Ishikawa (cell line): ENCODE data around the gene CNN2.

Experiments
- CEBPB ChIP-seq: IDR thresholded peaks from 2 replicates; pipeline ENCODE4 v1.6.1; 2012
- CREB1 ChIP-seq: IDR thresholded peaks from 2 replicates; pipeline ENCODE4 v1.6.1; 2012; ENCODE audit warnings: low read depth
- EGR1 ChIP-seq: IDR thresholded peaks from 2 replicates; pipeline ENCODE4 v1.6.1; 2012
- EP300 ChIP-seq: IDR thresholded peaks from 2 replicates; pipeline ENCODE4 v1.6.1; 2012; ENCODE audit warnings: borderline replicate concordance
- FOXM1 ChIP-seq: IDR thresholded peaks from 2 replicates; pipeline ENCODE4 v1.6.1; 2012; ENCODE audit warnings: low read depth, borderline replicate concordance
- NFIC ChIP-seq: IDR thresholded peaks from 2 replicates; pipeline ENCODE4 v1.6.1; 2012
- RAD21 ChIP-seq: IDR thresholded peaks from 2 replicates; pipeline ENCODE4 v1.6.1; 2012; ENCODE audit warnings: low read depth
- REST ChIP-seq: IDR thresholded peaks from 2 replicates; pipeline ENCODE4 v1.6.1; 2012; ENCODE audit warnings: low read depth, mild to moderate bottlenecking
- TAF1 ChIP-seq: IDR thresholded peaks from 2 replicates; pipeline ENCODE4 v1.6.1; 2012; ENCODE audit warnings: low read depth, mild to moderate bottlenecking
- TCF12 ChIP-seq: IDR thresholded peaks from 2 replicates; pipeline ENCODE4 v1.6.1; 2012; ENCODE audit warnings: low read depth
- TEAD4 ChIP-seq: IDR thresholded peaks from 2 replicates; pipeline ENCODE4 v1.6.1; 2012
- YY1 ChIP-seq: IDR thresholded peaks from 2 replicates; pipeline ENCODE4 v1.6.1; 2012; ENCODE audit warnings: low read depth
- ZBTB7A ChIP-seq: IDR thresholded peaks from 2 replicates; pipeline ENCODE4 v1.6.1; 2012; ENCODE audit warnings: low read depth
- TF ChIP-seq, protein P1 (sequence below): IDR thresholded peaks from 2 replicates; pipeline ENCODE4 v1.6.1; 2012
- TF ChIP-seq, protein P2 (sequence below): IDR thresholded peaks from 2 replicates; pipeline ENCODE4 v1.6.1; 2012

CNN2 gene

GRCh38 chr19:1047696-1048147, 21.3 kb downstream of the CNN2 start:
- TF ChIP-seq, protein P1, sequence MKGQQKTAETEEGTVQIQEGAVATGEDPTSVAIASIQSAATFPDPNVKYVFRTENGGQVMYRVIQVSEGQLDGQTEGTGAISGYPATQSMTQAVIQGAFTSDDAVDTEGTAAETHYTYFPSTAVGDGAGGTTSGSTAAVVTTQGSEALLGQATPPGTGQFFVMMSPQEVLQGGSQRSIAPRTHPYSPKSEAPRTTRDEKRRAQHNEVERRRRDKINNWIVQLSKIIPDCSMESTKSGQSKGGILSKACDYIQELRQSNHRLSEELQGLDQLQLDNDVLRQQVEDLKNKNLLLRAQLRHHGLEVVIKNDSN, result no peak
- TF ChIP-seq TEAD4, result no peak
- TF ChIP-seq FOXM1, result no peak
- TF ChIP-seq YY1, result no peak
- TF ChIP-seq NFIC, result no peak
- TF ChIP-seq TAF1, result no peak
- no peak for TF ChIP-seq ZBTB7A
- TF ChIP-seq, protein P2, sequence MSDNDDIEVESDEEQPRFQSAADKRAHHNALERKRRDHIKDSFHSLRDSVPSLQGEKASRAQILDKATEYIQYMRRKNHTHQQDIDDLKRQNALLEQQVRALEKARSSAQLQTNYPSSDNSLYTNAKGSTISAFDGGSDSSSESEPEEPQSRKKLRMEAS, result no peak
- TF ChIP-seq CREB1, result no peak
- no peak for TF ChIP-seq EP300
- TF ChIP-seq RAD21, result no peak
- TF ChIP-seq CEBPB, result no peak

GRCh38 chr19:1049106-1049505, 22.7 kb downstream of the CNN2 start:
- TF ChIP-seq FOXM1 (no peak), EGR1 (no peak), TCF12 (no peak), NFIC (no peak), EP300 (no peak), RAD21 (no peak)
- TF ChIP-seq, protein P2, result no peak
- TF ChIP-seq, protein P1, result no peak

- TF ChIP-seq, protein P1, result no peak
- no peak for TF ChIP-seq EP300
These were observed 23.4 kb downstream of the CNN2 start for GRCh38 chr19:1049800-1050199.

DNA sequence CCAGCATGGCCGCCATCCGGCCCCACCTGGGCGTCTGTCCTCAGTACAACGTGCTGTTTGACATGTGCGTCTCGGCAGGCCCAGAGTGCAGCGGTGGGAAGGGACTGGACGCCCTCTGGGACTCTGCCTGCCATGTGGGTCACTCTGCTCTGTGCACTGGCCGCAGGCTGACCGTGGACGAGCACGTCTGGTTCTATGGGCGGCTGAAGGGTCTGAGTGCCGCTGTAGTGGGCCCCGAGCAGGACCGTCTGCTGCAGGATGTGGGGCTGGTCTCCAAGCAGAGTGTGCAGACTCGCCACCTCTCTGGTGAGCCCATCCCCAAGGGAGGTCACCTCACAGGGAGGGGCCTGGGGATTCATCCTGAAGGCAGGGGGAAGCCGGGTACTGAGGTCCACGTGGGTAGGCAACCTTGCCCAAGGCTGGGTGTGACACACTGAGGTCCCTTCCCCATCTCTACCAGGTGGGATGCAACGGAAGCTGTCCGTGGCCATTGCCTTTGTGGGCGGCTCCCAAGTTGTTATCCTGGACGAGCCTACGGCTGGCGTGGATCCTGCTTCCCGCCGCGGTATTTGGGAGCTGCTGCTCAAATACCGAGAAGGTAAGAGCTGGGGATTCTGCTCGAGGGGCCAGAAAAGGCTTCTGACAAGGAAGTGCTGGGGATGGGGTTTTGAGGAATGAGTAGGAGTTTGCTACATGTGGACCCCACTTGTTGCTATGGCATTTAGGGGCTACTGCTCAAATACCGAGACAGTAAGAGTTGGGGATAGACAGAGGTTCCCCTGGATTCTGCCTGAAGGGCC, 24.8 kb downstream of the CNN2 start:
- TF ChIP-seq FOXM1, result no peak
- TF ChIP-seq NFIC, result no peak

- TF ChIP-seq TEAD4, result no peak
These were observed 25.4 kb downstream of the CNN2 start for GRCh38 chr19:1051791-1052190.

DNA sequence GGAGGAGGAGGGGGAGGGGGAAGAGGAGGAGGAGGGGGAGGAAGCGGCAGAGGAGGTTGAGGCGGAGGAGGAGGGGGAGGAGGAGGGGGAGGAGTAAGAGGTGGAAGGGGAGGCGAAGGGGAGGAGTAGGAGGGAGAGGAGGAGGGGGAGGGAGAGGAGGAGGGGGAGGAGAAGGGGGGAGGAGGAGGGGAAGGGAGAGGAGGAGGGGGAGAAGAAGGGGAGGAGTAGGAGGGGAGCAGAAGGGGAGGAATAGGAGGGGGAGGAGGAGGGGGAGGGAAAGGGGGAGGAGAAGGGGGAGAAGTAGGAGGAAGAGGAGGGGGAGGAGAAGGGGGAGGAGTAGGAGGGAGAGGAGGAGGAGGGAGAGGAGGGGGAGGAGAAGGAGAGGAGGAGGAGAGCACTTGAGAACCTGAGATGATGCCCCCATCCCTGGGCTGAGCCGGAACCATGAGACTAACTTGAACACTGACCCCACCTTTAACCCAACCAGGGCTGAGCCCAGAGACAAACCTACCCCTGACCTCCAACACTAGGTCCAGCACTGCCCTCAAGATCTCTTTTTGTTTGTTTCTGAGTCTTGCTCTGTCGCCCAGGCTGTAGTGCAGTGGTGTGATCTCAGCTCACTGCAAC, 26.1 kb downstream of the CNN2 start:
- TF ChIP-seq ZBTB7A (no peak), CEBPB (no peak), TEAD4 (no peak), TAF1 (no peak), NFIC (no peak), CREB1 (no peak), EP300 (no peak), REST (no peak), EGR1 (no peak), TCF12 (no peak), RAD21 (no peak), FOXM1 (no peak), YY1 (no peak)
- TF ChIP-seq, protein P1, result no peak
- TF ChIP-seq, protein P2, result no peak
